Esophagus squamous epithelium (tissue), 4 donors: ENCODE results near the gene SMIM38.

Experiments
- POLR2A ChIP-seq, 4 donors: fragments of 450-650 bp; IDR thresholded peaks; one replicate each; pipeline ENCODE4 v1.6.1; 2017; ENCODE audit warnings: antibody characterized with exemption in 4 of 4, mild to moderate bottlenecking in 4 of 4, moderate library complexity in 3 of 4
- TF ChIP-seq, protein P1 (sequence below), 6 experiments: fragments of 450-650 bp in 4 of 6; fragments of 200-600 bp in 2 of 6; sonication (generic) in 2 of 6; IDR thresholded peaks; one replicate each; pipeline ENCODE4 v1.5.1; 2016 to 2019; ENCODE audit warnings: antibody characterized with exemption in 6 of 6, mild to moderate bottlenecking in 4 of 6, moderate library complexity in 4 of 6

DNA sequence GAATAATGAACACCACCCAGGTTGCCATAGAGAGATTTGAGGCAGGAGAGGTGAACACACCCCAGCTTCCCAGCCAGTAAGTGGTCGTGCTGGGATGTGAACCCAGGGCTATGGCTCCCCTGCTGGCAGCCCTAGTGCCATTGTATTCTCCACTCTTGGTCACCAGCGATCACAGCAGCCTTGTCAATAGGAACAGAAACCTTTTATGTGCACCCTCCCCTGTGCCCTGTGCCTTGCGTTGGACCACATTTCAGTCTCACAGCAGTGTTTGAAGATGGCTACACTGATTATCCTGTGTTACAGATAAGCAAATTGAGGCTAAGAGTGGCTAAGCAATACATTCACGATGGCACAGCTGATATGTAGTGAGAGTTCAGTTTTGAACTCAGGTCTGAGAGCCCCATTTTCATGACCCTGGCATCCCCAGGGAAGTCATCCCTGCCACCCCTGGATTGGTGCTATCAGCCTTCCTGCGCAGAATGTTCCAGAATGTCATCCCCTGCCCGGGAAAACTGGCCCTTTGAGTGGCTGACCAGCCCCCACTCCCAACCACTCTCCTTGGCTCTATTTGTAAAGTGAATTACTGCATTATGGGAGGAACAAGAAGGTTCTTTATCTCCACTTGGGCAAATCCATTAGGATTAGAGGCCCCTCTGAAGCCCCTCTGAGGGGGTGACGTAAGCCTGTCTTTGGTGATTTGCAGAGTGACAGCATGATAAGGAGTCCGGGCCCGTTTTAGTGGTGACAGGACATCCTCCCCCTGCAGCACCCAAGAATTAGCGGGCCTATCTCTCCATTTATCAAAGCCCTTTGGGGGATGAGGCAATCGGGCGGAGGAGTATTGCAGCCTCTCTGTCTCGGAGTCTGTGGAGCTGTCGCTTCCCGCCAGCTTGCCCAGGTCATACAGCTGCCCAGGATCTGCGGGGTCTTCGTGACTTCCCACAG is 30.9 kb downstream of the SMIM38 start:
- TF ChIP-seq, protein P1, sequence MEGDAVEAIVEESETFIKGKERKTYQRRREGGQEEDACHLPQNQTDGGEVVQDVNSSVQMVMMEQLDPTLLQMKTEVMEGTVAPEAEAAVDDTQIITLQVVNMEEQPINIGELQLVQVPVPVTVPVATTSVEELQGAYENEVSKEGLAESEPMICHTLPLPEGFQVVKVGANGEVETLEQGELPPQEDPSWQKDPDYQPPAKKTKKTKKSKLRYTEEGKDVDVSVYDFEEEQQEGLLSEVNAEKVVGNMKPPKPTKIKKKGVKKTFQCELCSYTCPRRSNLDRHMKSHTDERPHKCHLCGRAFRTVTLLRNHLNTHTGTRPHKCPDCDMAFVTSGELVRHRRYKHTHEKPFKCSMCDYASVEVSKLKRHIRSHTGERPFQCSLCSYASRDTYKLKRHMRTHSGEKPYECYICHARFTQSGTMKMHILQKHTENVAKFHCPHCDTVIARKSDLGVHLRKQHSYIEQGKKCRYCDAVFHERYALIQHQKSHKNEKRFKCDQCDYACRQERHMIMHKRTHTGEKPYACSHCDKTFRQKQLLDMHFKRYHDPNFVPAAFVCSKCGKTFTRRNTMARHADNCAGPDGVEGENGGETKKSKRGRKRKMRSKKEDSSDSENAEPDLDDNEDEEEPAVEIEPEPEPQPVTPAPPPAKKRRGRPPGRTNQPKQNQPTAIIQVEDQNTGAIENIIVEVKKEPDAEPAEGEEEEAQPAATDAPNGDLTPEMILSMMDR (IDR thresholded peaks at IDR 0.05): peak in 1 of 6 experiments; percentile 18
- TF ChIP-seq POLR2A (IDR thresholded peaks at IDR 0.05): no peak
